Activated T-cell treated with anti-CD3 and anti-CD28 coated beads, Interleukin-2, amount 50 U/mL, for 4 hours (primary cell): Measurements from ENCODE around the gene PNN. TPM values are rescaled to one million over a fixed set of nuclear protein-coding genes. Genes with fewer than 3 reads are reported as not detected.
"Not testable (repeated sequence)": the region's sequence is repeated elsewhere in the genome, so short reads cannot be mapped to it uniquely, and the experiment has no call there.

Source experiments
- ATAC-seq, 2 donors: fragments of 200-7000 bp; cut with Tn5 transposase; one replicate each; pipeline ENCODE4 v1.10.0; 2021
- DNase-seq: peaks from one replicate; pipeline ENCODE4 v3.0.0-alpha.2; 2020
- H3K27me3 Mint-ChIP-seq: one replicate; pipeline ENCODE4 v1.8.0; 2021; ENCODE audit warnings: low read depth, mixed read lengths
- H3K36me3 Mint-ChIP-seq: one replicate; pipeline ENCODE4 v1.8.0; 2022; ENCODE audit warnings: mixed read lengths; ENCODE audit not compliant: insufficient read depth
- H3K4me1 Mint-ChIP-seq: one replicate; pipeline ENCODE4 v1.8.0; 2021; ENCODE audit warnings: low read depth, mixed read lengths
- H3K4me3 Mint-ChIP-seq: one replicate; pipeline ENCODE4 v1.8.0; 2021; ENCODE audit warnings: mild to moderate bottlenecking, moderate library complexity, mixed read lengths
- H3K9me3 Mint-ChIP-seq: one replicate; pipeline ENCODE4 v1.8.0; 2021; ENCODE audit warnings: mixed read lengths
- total RNA-seq, 3 donors: library from RNA; stranded (reverse); gene quantifications; one replicate each; pipeline ENCODE4 v1.2.1, GENCODE V29; 2021

PNN gene
- total RNA-seq, 3 donors from 2014 or later, result 99.2 to 107 (median 106) TPM

DNA sequence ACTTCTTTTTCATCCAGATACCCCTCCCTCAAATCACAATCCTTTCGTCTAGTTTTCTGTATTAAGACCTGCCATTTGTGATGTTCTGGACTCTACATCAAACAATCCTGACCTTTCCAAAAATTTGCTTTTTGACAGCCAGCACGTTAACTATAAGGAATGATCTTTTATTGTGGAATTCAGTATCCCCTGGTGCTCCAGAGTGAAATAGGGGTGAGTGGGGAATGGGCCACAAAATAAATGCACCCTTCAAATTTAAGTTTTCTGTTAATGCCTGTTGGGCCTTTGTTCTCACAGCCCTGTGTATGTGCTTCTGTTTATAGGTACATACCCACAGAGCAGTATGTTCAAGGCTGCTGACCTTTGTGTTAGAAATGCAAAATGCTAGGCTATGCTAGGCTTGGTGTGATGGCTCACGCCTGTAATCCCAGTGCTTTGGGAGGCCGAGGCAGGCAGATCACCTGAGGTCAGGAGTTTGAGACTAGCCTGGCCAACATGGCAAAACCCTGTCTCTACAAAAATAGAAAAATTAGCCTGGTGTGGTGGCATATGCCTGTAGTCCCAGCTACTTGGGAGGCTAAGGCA lies 12.0 kb downstream of the PNN start:
- H3K27me3 Mint-ChIP-seq, result no peaks in the 10 kb centered on the region
- H3K9me3 Mint-ChIP-seq, result no peaks in the 10 kb centered on the region
- DNase-seq, result no peak
- H3K36me3 Mint-ChIP-seq, result peaks cover 31% of the 10 kb centered on the region
- ATAC-seq, result no peak
- no peak overlapping the region for H3K4me3 Mint-ChIP-seq
- peaks cover 13% of the 10 kb centered on the region for H3K4me1 Mint-ChIP-seq

DNA sequence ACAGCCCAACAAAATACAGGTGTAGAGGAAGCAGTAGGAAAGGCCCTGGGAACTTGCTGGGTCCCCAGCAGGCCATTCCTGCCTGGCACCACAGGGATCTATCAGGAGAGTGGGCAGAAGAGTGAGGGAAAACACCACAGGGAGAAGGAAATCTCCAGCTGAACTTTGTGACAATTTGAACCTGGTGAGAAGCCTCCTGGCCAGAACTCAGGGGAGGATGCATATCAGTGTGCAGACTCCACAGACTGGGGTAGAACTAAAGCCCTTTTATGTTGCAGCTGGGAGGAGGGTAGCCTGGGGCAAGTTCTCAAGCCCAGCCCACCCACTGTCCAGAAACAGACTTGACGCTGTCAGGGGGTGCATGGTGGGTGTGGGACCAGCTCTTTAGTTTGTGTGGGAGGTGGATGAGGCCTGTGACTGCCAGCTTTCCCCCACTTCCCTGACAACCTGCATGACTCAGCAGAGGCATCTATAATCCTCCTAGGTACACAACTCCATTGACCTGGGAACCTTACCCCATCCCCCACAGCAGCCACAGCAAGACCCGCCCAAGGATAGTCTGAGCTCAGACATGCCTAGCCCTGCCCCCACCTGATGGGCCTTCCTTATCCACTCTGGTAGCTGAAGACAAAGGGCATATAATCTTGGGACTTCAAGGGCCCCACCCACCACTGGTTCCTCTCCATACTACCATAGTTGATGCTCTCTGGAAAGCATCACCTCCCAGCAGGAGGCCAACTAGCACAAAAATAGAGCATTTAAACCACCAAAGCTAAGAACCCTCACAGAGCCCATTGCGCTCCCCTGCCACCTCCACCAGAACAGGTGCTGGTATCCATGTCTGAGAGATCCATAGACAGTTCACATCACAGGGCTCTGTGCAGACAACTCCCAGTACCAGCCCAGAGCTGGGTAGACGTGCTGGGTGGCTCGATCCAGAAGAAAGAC lies 28.9 kb downstream of the PNN start:
- Mint-ChIP-seq H3K4me1 (peaks cover 16% of the 10 kb centered on the region), H3K4me3 (no peak overlapping the region), H3K27me3 (no peaks in the 10 kb centered on the region), H3K36me3 (no peaks in the 10 kb centered on the region), H3K9me3 (no peaks in the 10 kb centered on the region)
- no peak for DNase-seq
- no peak for ATAC-seq

DNA sequence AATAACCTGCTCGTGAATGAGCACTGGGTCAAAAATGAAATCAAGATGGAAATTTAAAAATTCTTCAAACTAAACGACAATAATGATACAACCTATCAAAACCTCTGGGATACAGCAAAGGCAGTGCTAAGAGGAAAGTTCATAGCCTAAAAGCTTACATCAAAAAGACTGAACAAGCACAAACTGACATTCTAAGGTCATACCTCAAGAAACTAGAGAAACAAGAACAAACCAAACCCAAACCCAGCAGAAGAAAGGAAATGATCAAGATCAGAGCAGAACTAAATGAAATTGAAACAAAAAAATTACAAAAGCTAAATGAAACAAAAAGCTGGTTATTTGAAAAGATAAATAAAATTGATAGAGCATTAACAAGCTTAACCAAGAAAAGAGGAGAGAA lies 32.4 kb downstream of the PNN start:
- DNase-seq, H3K9me3 Mint-ChIP-seq, H3K27me3 Mint-ChIP-seq, H3K36me3 Mint-ChIP-seq, ATAC-seq: not testable (repeated sequence)
- peak overlapping the region; percentile 19 for H3K4me3 Mint-ChIP-seq
- peaks cover 16% of the 10 kb centered on the region for H3K4me1 Mint-ChIP-seq

DNA sequence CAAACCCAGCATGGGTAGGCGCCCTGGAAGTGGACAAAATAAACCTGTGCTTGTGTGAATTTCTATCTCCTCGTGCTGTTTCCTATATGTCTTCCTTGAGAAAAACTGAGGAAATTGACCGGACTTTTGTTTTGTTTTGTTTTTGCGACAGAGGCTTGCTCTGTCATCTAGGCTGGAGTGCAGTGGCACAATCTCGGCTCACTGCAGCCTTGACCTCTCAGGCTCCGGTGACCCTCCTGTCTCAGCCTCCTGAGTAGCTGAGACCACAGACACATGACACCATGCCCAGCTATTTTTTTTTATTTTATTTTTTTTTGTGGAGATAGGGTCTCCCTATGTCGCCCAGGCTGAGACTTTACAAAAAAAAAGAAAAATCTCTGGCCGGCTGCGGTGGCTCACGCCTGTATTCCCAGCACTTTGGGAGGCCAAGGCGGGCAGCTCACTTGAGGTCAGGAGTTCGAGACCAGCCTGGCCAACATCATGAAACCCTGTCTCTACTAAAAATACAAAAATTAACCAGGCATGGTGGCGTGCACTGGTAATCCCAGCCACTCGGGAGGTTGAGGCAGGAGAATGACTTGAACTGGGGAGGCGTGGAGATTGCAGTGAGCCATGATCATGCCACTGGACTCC lies 36.2 kb downstream of the PNN start:
- DNase-seq (no peak), ATAC-seq (no peak)
- Mint-ChIP-seq H3K9me3 (no peaks in the 10 kb centered on the region), H3K4me1 (peaks cover 15% of the 10 kb centered on the region), H3K36me3 (no peaks in the 10 kb centered on the region), H3K27me3 (no peaks in the 10 kb centered on the region), H3K4me3 (no peak overlapping the region)

DNA sequence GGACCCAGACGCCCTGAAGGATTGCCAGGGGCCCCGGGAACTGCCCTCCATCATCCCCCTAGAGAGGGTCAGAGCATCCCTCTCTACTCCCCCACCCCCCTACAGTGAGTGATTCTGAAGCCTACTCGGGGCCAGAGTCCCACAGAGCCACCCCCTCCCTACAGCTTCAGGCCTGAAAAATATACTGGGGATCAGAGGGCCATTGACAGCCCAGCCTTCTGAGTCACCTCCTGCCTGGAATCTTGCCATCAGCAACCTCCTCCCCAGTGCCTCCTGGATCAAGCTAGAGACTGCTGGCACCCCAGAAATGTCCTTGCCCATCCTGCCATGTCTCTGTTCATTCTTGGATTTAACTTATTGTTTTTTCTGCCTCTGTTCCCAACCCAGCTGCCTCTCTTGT lies 37.0 kb downstream of the PNN start:
- Mint-ChIP-seq H3K4me3 (no peak overlapping the region), H3K36me3 (no peaks in the 10 kb centered on the region), H3K4me1 (peaks cover 12% of the 10 kb centered on the region), H3K9me3 (peaks cover 1% of the 10 kb centered on the region), H3K27me3 (no peaks in the 10 kb centered on the region)
- no peak for DNase-seq
- ATAC-seq, result no peak

DNA sequence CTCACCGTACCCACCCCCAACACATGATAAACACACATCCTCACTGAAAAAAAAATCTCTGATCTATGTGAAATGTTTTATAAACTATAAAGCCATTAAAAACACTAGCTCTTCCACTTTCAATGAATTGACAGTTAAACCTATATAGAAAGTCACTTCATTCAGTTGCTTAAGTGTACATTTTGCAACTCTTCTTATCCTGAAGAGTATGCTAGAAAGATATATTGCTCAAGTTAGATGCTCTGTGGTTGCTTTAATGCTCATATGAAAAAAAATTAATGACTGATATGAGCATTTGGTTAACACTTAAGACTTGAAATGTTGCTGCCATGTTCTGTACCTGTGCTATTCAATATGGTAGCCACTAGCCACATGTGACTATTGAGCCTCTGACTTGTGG lies 37.6 kb downstream of the PNN start:
- Mint-ChIP-seq H3K27me3 (no peaks in the 10 kb centered on the region), H3K9me3 (peaks cover 4% of the 10 kb centered on the region), H3K36me3 (no peaks in the 10 kb centered on the region), H3K4me1 (peaks cover 8% of the 10 kb centered on the region), H3K4me3 (no peak overlapping the region)
- ATAC-seq (no peak), DNase-seq (no peak)

DNA sequence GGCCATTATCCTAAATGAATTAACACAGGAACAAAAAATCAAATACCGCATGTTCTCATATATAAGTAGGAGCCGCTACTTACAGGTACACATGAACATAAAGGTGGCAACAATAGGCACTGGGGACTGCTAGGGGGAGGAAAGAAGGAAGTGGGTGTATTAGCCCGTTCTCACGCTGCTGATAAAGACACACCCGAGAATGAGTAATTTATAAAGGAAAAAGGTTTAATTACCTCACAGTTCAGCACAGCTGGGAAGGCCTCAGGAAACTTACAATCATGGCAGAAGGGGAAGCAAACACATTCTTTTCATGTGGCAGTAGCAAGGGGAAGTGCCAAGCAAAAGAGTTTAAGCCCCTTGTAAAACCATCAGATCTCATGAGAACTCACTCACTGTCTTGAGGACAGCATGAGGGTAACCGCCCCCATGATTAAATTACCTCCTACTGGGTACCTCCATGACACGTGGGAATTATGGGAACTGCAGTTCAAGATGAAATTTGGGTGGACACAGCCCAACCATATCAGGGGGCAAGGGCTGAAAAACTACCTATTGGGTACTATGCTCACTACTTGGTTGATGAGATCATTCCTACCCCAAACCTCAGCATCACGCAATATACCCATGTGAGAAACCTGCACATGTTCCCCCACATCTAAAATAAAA lies 42.3 kb downstream of the PNN start:
- Mint-ChIP-seq H3K36me3 (no peaks in the 10 kb centered on the region), H3K27me3 (no peaks in the 10 kb centered on the region), H3K4me1 (peaks cover 8% of the 10 kb centered on the region), H3K9me3 (peaks cover 4% of the 10 kb centered on the region), H3K4me3 (no peak overlapping the region)
- DNase-seq, result no peak
- no peak for ATAC-seq

DNA sequence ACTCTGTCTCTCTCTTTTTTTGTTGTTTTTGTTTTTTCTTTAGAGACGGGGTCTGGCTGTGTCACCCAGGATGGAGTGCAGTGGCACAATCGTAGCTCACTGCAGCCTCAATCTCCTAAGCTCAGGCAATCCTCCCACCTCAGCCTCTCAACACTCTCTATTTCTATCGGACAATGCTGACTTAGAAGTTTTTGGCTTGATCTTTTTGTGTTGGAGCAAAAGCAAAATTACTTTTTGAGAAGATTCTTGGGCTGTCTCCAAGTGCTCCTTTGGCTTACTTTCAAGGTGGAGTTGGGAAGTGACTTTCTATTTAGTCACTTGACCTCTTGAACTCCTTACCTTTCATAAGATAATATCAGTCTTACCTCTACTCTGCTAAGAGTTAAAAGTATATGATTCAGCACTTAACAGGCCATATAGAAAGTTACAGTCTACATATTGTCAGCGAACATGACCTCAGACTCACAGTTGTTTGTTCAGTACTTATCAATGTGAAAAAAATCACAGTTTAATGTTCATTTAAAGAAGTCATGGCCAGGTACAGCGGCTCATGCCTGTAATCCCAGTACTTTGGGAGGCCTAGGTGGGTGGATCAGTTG lies 43.2 kb downstream of the PNN start:
- Mint-ChIP-seq H3K4me3 (no peak overlapping the region), H3K36me3 (no peaks in the 10 kb centered on the region), H3K27me3 (no peaks in the 10 kb centered on the region), H3K4me1 (peaks cover 8% of the 10 kb centered on the region), H3K9me3 (peaks cover 4% of the 10 kb centered on the region)
- DNase-seq (no peak), ATAC-seq (no peak)

DNA sequence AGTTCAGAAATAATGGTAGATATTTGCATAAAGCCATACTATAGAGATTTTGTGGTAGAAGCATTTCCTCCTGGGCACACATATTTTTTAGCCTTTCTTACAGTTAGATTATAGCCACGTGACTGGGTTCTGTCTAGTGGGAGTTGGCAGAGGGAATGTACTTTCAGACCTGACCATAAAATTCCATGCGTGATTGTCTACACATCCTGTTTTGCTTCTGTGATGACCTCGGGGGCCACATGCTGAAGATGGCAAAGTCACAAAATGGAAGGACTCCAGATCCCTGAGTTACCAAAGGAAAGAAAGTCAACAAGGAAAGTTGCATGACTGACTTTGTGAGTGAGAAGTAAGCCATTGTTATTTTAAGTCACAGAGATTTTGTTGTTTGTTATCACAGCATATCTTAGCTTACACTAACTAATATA lies 44.0 kb downstream of the PNN start:
- Mint-ChIP-seq H3K4me1 (peaks cover 8% of the 10 kb centered on the region), H3K36me3 (no peaks in the 10 kb centered on the region), H3K9me3 (peaks cover 4% of the 10 kb centered on the region), H3K27me3 (no peaks in the 10 kb centered on the region), H3K4me3 (no peak overlapping the region)
- ATAC-seq (no peak), DNase-seq (no peak)

DNA sequence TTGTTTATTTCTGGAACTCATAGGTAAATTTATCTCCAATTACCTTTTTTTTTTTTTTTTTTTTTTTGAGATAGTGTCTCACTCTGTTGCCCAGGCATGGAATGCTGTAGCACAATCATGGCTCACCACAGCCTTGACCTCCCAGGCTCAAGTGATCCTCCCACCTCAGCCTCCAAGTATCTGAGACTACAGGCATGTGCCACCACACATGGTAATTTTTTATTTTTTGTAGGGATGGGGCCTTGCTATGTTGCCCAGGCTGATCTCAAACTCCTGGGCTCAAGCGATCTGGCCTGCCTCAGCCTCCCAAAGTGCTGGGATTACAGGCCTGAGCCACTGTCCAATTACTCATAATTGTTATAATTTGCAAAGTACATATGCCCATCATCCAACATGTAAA lies 45.4 kb downstream of the PNN start:
- H3K4me1 Mint-ChIP-seq, DNase-seq, H3K36me3 Mint-ChIP-seq: not testable (repeated sequence)

DNA sequence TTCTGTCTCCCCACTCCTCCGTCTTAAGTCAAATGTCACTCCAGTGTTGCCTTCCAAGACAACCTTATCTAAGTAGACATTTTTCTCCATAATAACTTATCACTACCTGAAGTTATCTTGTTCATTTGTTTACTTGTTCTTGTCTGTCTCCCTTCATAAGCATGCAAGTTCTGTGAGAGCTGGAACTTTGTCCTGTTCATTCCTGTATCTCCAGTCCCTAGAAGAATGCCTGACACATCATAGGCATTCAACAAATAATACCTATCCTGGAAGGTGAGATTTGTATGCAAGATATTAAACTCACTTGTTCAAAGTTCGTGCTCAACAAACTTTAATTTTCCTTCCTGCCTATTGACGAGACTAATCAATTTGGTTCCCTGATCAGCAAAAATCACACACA lies 53.0 kb downstream of the PNN start:
- Mint-ChIP-seq H3K27me3 (no peaks in the 10 kb centered on the region), H3K4me1 (peaks cover 30% of the 10 kb centered on the region), H3K36me3 (no peaks in the 10 kb centered on the region), H3K4me3 (no peak overlapping the region), H3K9me3 (no peaks in the 10 kb centered on the region)
- no peak for DNase-seq
- no peak for ATAC-seq

More for the DNA sequence above, 45.4 kb downstream of the PNN start:
- ATAC-seq, H3K4me3 Mint-ChIP-seq, H3K9me3 Mint-ChIP-seq, H3K27me3 Mint-ChIP-seq: not testable (repeated sequence)

DNA sequence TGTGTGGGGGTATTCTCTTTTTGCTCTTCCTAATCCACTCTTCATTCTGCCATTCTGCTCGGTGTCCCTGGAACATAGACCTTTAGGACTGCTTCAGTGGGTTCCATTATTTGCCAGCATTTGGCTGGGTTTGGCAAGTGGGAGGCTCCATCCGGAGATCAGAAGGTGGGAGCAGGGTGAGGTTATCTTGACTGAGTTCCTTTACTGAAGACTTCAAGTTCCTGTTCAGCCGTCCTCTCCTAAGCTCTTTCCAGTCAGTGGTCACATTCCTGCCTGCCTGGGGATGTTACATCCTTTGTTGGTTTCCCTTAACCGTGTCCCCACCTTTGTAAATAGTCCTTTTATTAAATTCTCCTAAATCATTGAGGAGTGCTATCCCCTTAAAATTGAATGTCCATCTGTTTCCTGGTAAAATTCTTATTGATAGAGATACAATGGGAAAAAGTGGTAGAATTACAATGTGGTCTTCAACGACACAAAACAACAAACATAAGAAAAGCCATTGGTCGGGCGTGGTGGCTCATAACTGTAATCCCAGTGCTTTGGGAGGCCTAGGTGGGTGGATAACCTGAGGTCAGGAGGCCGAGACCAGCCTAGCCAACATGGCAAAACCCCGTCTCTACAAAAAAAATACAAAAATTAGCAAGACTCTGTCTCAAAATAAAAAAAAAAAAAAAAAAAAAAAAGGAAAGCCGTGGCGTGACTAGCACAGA lies 53.6 kb downstream of the PNN start:
- Mint-ChIP-seq H3K27me3 (no peaks in the 10 kb centered on the region), H3K4me1 (peaks cover 30% of the 10 kb centered on the region), H3K36me3 (no peaks in the 10 kb centered on the region), H3K9me3 (no peaks in the 10 kb centered on the region), H3K4me3 (peak overlapping the region; percentile 31)
- DNase-seq (no peak), ATAC-seq (no peak)

DNA sequence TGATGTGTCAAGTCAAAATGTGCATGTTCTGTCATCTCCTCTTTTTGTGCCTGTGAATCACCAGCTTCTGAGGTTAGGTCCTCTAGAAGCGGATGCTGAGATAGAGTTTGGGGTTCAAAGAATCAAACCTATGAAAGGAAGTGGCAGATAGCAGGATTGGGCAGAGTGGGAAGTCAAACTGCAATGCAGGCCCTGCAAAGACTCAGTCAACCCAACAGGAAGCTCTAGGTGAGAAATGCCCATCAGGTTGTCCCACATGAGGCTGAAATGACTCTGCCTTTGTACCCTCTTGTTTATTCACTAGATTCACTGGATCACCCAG lies 54.1 kb downstream of the PNN start:
- H3K4me1 Mint-ChIP-seq, result peaks cover 33% of the 10 kb centered on the region
- ATAC-seq (peak; percentile 98), DNase-seq (peak; percentile 27)
- no peaks in the 10 kb centered on the region for H3K27me3 Mint-ChIP-seq
- no peaks in the 10 kb centered on the region for H3K9me3 Mint-ChIP-seq
- no peaks in the 10 kb centered on the region for H3K36me3 Mint-ChIP-seq
- no peak overlapping the region for H3K4me3 Mint-ChIP-seq
